ENCODE data around the gene B4GALNT3.

- TF ChIP-seq CTCF (conservative IDR thresholded peaks at IDR 0.05; ENCODE audit: low read length) = no peak
- TF ChIP-seq EZH2phosphoT487 (IDR thresholded peaks at IDR 0.05; ENCODE audit: borderline replicate concordance, low read depth, low read length) = no peak
Observed at GRCh38 chr12:550473-551260, 90.9 kb downstream of the B4GALNT3 start.

All from OCI-LY7 (cell line).